Activated T-cell treated with anti-CD3 and anti-CD28 coated beads, Interleukin-2, amount 50 U/mL, for 24 hours (primary cell): ENCODE data around the gene EXD3.
A peak's percentile ranks its signal among the peaks of the same experiment; 100 is the strongest.

Experiments used
- DNase-seq: peaks from one replicate; pipeline ENCODE4 v3.0.0-alpha.2; 2020
- H3K27ac Mint-ChIP-seq: 2 replicates; pipeline ENCODE4 v1.8.0; 2020; ENCODE audit warnings: mild to moderate bottlenecking, mixed read lengths
- H3K27me3 Mint-ChIP-seq: 2 replicates; pipeline ENCODE4 v1.8.0; 2020; ENCODE audit warnings: mixed read lengths
- H3K36me3 Mint-ChIP-seq: 2 replicates; pipeline ENCODE4 v1.8.0; 2020; ENCODE audit warnings: low read depth, mixed read lengths
- H3K4me1 Mint-ChIP-seq: 2 replicates; pipeline ENCODE4 v1.8.0; 2020; ENCODE audit warnings: low read depth, mixed read lengths
- H3K4me3 Mint-ChIP-seq: 2 replicates; pipeline ENCODE4 v1.8.0; 2020; ENCODE audit warnings: mild to moderate bottlenecking, moderate library complexity, mixed read lengths
- H3K9me3 Mint-ChIP-seq: 2 replicates; pipeline ENCODE4 v1.8.0; 2020; ENCODE audit warnings: mixed read lengths

The EXD3 gene

DNA sequence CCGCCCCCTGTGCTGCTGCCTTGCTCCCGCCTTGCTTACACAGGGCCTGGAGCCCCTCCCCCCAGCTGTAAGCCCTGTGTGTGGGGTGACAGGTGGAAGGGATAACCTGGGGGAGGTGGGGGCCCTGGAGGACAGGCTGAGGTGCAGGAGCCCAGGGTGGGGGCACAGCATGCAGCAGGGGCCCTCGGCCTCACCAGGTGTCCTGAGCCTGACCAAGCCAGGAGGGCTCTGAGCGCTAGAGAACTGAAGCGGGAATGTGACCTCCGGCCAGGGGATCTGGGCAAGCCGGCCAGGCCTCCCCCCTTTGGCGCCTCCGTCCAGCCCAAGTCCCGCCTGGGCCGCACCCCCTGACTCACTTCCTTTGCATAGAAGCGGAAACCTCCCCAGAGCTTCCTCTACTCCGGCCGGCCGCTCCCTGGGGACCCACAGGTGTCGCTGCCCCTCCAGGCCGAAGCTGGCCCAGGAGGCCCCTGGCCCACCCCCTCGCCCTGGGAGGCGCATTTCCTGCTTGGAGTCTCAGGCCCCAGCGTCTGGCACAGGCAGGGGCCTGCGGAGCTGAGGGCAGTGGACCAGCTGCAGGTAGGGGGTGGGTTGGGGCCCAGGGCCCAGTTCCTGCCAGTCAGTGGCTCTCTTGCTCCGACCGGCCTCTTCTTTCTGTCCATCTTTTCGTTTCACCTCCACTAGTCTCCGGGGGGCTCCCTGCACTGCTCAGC, 145.5 kb downstream of the EXD3 start, which contains the start of gene TOR4A:
Gene TOR4A, plus strand, starts transcription at position 398 of the 713 bp plus-strand sequence. CDS start 964 bp downstream, outside the sequence.
- Mint-ChIP-seq H3K36me3 (peaks cover 14% of the 10 kb centered on the region), H3K4me3 (peak within 1 kb of the TSS; percentile 81), H3K9me3 (no peaks in the 10 kb centered on the region), H3K27me3 (peaks cover 10% of the 10 kb centered on the region), H3K4me1 (peaks cover 14% of the 10 kb centered on the region), H3K27ac (peak within 1 kb of the TSS; percentile 55)
- DNase-seq = no peak

- Mint-ChIP-seq H3K9me3 (no peaks in the 10 kb centered on the region), H3K4me1 (peaks cover 14% of the 10 kb centered on the region), H3K36me3 (peaks cover 18% of the 10 kb centered on the region), H3K27me3 (peaks cover 9% of the 10 kb centered on the region), H3K27ac (peak overlapping the region; percentile 55), H3K4me3 (peak overlapping the region; percentile 81)
- DNase-seq = no peak
Measured at GRCh38 chr9:137276473-137277328, 146.3 kb downstream of the EXD3 start.

GRCh38 chr9:137275588-137276472, 147.1 kb downstream of the EXD3 start:
- no peak for DNase-seq
- Mint-ChIP-seq H3K27ac (no peak overlapping the region), H3K4me1 (peaks cover 21% of the 10 kb centered on the region), H3K4me3 (no peak overlapping the region), H3K36me3 (peaks cover 26% of the 10 kb centered on the region), H3K27me3 (peaks cover 9% of the 10 kb centered on the region), H3K9me3 (no peaks in the 10 kb centered on the region)

DNA sequence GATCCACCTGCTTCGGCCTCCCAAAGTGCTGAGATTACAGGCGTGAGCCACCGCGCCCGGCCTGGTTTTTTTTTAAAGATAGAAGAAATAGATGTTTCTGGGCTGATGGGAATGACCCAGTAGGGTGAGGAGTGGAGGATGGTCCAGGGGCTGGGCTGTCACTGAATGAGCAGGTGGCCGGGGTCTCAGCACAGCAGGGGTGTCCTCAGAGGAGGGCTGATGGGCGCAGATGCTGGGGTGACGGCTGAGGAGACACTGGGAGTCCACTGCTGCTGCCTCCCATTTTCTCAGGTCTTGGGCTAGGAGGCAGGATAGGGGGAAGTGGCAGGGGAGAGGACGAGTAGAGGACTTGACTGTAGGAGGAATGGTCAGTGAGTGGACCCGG, 147.8 kb downstream of the EXD3 start:
- Mint-ChIP-seq H3K27ac (no peak overlapping the region), H3K9me3 (no peaks in the 10 kb centered on the region), H3K36me3 (peaks cover 28% of the 10 kb centered on the region), H3K4me1 (peaks cover 22% of the 10 kb centered on the region), H3K4me3 (no peak overlapping the region), H3K27me3 (peaks cover 8% of the 10 kb centered on the region)
- DNase-seq = no peak

DNA sequence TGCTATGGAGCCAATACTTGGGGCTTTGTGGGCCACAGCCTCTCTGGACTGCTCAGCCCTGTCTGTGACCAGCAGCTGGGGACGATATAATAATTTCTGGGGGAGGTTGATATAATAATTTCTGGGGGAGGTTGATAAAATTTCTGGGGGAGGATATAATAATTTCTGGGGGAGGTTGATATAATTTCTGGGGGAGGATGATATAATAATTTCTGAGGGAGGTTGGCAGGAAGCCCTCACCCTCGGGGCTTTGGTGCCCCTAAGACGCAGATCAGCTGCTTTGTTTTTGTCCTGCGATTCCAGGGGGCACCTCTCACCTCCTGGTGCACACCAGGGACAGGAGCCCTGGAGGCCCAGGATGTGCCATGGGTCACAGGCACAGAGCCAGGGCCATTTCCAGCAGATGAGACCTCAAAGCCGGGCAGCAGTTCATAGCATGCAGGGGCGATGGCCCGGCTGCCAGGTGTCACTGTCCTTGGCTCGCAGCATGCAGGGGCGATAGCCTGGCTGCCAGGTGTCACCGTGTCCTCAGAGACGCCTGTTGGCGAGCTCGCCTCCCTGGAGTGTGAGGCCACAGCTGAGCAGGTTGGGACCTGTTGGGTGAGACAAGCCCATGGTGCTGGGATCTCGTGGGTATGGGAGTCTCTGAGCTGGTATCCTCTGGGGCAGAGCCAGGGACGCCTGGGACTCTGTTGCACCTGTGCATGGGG, 149.2 kb downstream of the EXD3 start:
- Mint-ChIP-seq H3K4me1 (peaks cover 24% of the 10 kb centered on the region), H3K9me3 (no peaks in the 10 kb centered on the region), H3K27ac (no peak overlapping the region), H3K4me3 (no peak overlapping the region), H3K27me3 (peaks cover 2% of the 10 kb centered on the region), H3K36me3 (peaks cover 42% of the 10 kb centered on the region)
- no peak for DNase-seq

- H3K4me1 Mint-ChIP-seq = peaks cover 24% of the 10 kb centered on the region
- no peak overlapping the region for H3K27ac Mint-ChIP-seq
- H3K4me3 Mint-ChIP-seq = no peak overlapping the region
- H3K27me3 Mint-ChIP-seq = peaks cover 2% of the 10 kb centered on the region
- no peak for DNase-seq
- H3K36me3 Mint-ChIP-seq = peaks cover 49% of the 10 kb centered on the region
- no peaks in the 10 kb centered on the region for H3K9me3 Mint-ChIP-seq
Measured at GRCh38 chr9:137273095-137273490, 149.9 kb downstream of the EXD3 start.

DNA sequence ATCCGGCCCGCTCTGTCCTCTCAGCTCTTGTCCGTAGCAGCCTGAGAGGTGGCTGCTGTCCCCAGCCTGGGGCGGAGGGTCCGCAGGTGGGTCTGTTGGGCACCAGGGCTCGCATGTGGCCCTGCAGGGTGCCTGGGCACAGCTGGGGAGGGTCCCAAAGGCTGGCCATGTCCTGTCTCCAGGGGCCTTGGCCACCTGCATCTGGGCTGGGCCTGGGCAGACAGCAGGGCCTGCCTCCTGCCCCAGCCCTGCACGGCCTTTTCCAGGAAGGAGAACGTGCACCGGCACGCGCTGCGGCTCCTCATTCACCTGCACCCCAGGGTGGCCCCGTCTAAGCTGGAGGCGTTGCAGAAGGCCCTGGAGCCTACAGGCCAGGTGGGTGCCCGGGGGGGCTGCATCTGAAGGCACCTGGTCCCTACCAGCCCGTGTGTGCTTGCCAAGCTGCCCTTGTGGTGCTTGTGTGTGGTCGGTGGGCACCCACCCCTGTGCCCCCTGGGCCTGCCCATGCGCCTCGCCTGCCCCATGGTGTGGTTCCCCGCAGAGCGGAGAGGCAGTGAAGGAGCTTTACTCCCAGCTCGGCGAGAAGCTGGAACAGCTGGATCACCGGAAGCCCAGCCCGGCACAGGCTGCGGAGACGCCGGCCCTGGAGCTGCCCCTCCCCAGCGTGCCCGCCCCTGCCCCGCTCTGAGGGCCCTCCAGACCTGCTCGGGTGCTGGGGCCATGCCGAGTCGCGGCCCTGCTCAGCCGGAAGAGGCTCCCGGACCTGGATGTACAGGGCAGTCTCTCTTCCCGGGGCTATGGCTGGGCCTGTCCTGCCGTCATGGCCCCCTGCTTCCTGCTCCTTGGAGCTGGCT, 150.5 kb downstream of the EXD3 start:
- Mint-ChIP-seq H3K27ac (peak overlapping the region; percentile 6), H3K36me3 (peaks cover 55% of the 10 kb centered on the region), H3K4me1 (peaks cover 21% of the 10 kb centered on the region), H3K4me3 (no peak overlapping the region), H3K9me3 (no peaks in the 10 kb centered on the region), H3K27me3 (no peaks in the 10 kb centered on the region)
- DNase-seq = no peak

DNA sequence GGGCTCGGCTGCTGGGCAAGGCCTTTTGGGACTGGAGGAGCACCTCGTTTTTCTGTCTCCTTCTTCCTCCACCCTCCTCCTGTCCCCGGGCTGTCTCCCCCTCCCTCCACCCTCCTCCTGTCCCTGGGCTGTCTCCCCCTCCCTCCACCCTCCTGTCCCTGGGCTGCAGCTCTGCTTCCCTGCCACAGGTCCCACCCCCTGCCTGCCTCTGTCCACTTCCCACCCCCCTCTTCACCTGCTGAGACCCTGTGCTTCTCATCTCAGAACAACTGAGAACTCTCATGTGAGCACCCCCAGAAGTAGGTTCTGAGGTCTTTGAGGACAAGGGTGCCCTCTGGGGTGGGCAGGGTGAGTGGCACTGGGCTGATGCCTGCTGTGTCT, 151.3 kb downstream of the EXD3 start:
- Mint-ChIP-seq H3K9me3 (no peaks in the 10 kb centered on the region), H3K4me1 (peaks cover 13% of the 10 kb centered on the region), H3K27ac (peak overlapping the region; percentile 6), H3K27me3 (no peaks in the 10 kb centered on the region), H3K4me3 (no peak overlapping the region), H3K36me3 (peaks cover 63% of the 10 kb centered on the region)
- DNase-seq = no peak

DNA sequence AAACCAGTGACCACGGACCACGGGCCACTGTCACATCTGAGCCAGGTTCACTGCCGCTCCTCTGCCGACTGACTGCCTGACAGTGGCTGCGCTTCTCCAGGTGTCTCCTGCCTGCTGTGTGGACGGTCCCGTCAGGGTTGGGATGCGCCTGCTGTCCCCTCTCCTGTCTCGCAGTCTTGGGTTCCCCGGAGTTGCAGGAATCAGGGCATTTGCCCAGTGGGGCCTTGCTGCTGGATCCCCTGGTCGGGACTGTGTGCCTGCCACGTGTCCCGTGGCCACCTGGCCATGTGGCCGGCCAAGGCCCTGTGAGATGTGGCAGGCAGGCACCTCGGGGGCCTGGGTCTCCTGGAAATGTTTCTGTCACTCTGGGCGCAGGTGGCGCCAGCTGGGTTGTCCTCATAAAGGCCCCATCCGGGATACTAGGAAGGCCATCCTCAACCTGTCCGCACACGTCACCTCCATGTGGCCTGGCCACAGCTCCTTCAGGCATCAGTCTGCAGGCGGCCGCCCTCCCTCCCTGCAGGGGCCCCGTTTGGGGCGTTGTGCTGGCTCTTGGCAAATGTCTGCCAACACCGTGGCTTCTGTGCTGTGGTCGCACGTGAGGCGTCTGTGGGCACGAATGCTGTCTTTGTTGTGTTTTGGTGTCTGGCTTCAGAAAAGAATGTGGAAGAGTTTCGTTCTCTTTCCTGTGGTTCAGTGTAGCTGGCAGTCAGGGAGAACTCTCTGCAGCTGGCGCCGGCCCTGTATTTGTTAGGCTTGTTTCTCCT, 151.8 kb downstream of the EXD3 start:
- peaks cover 11% of the 10 kb centered on the region for H3K4me1 Mint-ChIP-seq
- DNase-seq = peak; percentile 45
- no peak overlapping the region for H3K4me3 Mint-ChIP-seq
- H3K27me3 Mint-ChIP-seq = no peaks in the 10 kb centered on the region
- H3K36me3 Mint-ChIP-seq = peaks cover 66% of the 10 kb centered on the region
- peak overlapping the region; percentile 4 for H3K27ac Mint-ChIP-seq
- no peaks in the 10 kb centered on the region for H3K9me3 Mint-ChIP-seq

DNA sequence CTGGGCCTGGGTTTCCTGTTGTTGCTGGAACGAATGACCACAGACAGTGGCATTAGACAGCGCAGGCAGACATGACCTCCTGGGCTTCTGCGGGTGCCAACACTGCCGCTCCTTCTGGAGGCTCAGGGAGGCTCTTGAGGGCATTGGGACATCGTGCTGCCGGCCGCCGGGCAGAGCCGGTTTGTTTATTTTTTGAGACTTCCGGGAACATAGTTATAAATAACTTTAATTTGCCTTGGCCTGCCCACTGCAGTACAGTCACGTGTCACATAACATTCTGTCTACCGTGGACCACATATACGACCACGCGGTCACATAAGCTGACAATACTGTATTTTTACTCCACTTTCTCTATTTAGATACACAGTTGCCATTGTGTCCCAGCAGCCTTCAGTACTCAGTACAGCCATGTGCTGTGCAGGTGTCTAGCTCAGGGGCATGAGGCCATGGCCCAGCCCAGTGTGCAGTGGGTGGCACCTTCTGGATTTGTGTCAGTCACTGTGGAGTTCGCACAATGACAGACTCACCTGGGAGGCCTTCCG, 153.7 kb downstream of the EXD3 start:
- no peaks in the 10 kb centered on the region for H3K9me3 Mint-ChIP-seq

GRCh38 chr9:137268538-137269201, 154.3 kb downstream of the EXD3 start:
- Mint-ChIP-seq H3K36me3 (peaks cover 82% of the 10 kb centered on the region), H3K27ac (peak overlapping the region; percentile 26), H3K4me1 (peaks cover 10% of the 10 kb centered on the region), H3K4me3 (no peak overlapping the region), H3K27me3 (no peaks in the 10 kb centered on the region), H3K9me3 (no peaks in the 10 kb centered on the region)
- DNase-seq = no peak

More for the DNA sequence above, 153.7 kb downstream of the EXD3 start:
- no peak for DNase-seq
- Mint-ChIP-seq H3K27ac (no peak overlapping the region), H3K27me3 (no peaks in the 10 kb centered on the region), H3K36me3 (peaks cover 78% of the 10 kb centered on the region), H3K4me1 (peaks cover 10% of the 10 kb centered on the region), H3K4me3 (no peak overlapping the region)

- Mint-ChIP-seq H3K27me3 (no peaks in the 10 kb centered on the region), H3K4me3 (no peak overlapping the region), H3K27ac (no peak overlapping the region)
Measured at GRCh38 chr9:137267933-137268355, 155.0 kb downstream of the EXD3 start.

More at GRCh38 chr9:137267933-137268355, 155.0 kb downstream of the EXD3 start:
- no peak for DNase-seq
- Mint-ChIP-seq H3K4me1 (peaks cover 10% of the 10 kb centered on the region), H3K36me3 (peaks cover 80% of the 10 kb centered on the region), H3K9me3 (no peaks in the 10 kb centered on the region)
